HepG2 (cell line): ENCODE data around the gene SRRM1. TPM values are rescaled to one million over a fixed set of nuclear protein-coding genes. Genes with fewer than 3 reads are reported as not detected.
"Not testable (repeated sequence)": the region's sequence is repeated elsewhere in the genome, so short reads cannot be mapped to it uniquely, and the experiment has no call there.

Source experiments
- ATAC-seq: fragments of 200-7000 bp; cut with Tn5 transposase; 3 replicates; pipeline ENCODE4 v1.9.1; 2020; ENCODE audit warnings: mild to moderate bottlenecking, moderate library complexity
- BruUV-seq: library from RNA; stranded (reverse); fragments of 400-500 nt; replicated peaks from 2 replicates; lab custom pipeline; 2021; lab: Mats Ljungman, UMichigan
- CTCF ChIA-PET: fragments of 300-600 bp; formaldehyde crosslinking; extraction: SDS; loops from one replicate; lab custom pipeline; 2021; ENCODE audit warnings: low total read pairs, inconsistent platforms, low intra/inter-chr PET ratio; lab: Yijun Ruan, JAX
- POLR2A ChIA-PET: fragments of 350-600 bp; sonication (Branson Sonifier 250); formaldehyde crosslinking; loops from one replicate; lab custom pipeline; 2020; ENCODE audit warnings: antibody characterized with exemption, inconsistent platforms; lab: Yijun Ruan, JAX
- DNase-seq: peaks from one replicate; pipeline ENCODE4 v3.0.0-alpha.2; 2015; ENCODE audit warnings: low spot score
- FAIRE-seq: peaks from 3 replicates; lab custom pipeline; 2011; peaks lifted over from hg19 to GRCh38; lab: Jason Lieb, UNC
- H2AFZ ChIP-seq: one replicate; pipeline ENCODE4 v1.6.1; 2011; ENCODE audit warnings: low read length, inconsistent platforms
- H3K27ac ChIP-seq: fragments of 300-600 bp; 3 replicates; pipeline ENCODE4 v1.8.0; 2011; ENCODE audit warnings: mixed run types, mild to moderate bottlenecking, mixed read lengths, low read length, inconsistent platforms; ENCODE audit not compliant: insufficient read depth; ENCODE audit errors: extremely low read length
- H3K27me3 ChIP-seq, 2 experiments: fragments of 200-600 bp in 1 of 2; 2 replicates in 1 of 2; 3 replicates in 1 of 2; pipeline versions ENCODE4 v1.6.0 to v1.8.0; 2011; ENCODE audit warnings: low read length in 2 of 2, mild to moderate bottlenecking in 2 of 2, moderate library complexity in 2 of 2, inconsistent platforms in 1 of 2; ENCODE audit not compliant: insufficient read depth in 2 of 2, control insufficient read depth in 1 of 2
- H3K36me3 ChIP-seq, 2 experiments: fragments of 200-600 bp in 1 of 2; replicated peaks in 1 of 2; 2 replicates in 1 of 2; 3 replicates in 1 of 2; pipeline versions ENCODE4 v1.5.1 to v1.8.0; 2011; ENCODE audit warnings: low read length in 2 of 2, inconsistent platforms in 1 of 2; ENCODE audit not compliant: insufficient read depth in 2 of 2, control insufficient read depth in 1 of 2
- H3K4me1 ChIP-seq: 2 replicates; pipeline ENCODE4 v1.5.1; 2012; ENCODE audit warnings: low read length, inconsistent platforms; ENCODE audit not compliant: insufficient read depth
- H3K4me2 ChIP-seq: 2 replicates; pipeline ENCODE4 v1.6.0; 2011; ENCODE audit warnings: low read depth, low read length, inconsistent platforms
- H3K4me3 ChIP-seq, 3 experiments: fragments of 200-600 bp in 1 of 3; sonication (generic), shearing (Covaris generic) in 1 of 3; replicated peaks in 1 of 3; 2 replicates each; pipeline ENCODE4 v1.5.1; 2011 to 2016; ENCODE audit warnings: low read length in 3 of 3, inconsistent platforms in 2 of 3, low read depth in 2 of 3, mild to moderate bottlenecking in 2 of 3, control low read depth in 1 of 3, mixed read lengths in 1 of 3; ENCODE audit not compliant: insufficient read depth in 1 of 3
- H3K79me2 ChIP-seq: one replicate; pipeline ENCODE4 v1.6.1; 2011; ENCODE audit warnings: low read length, inconsistent platforms; ENCODE audit not compliant: insufficient read depth
- H3K9ac ChIP-seq: 2 replicates; pipeline ENCODE4 v1.6.0; 2011; ENCODE audit warnings: mild to moderate bottlenecking, low read depth, low read length, inconsistent platforms; ENCODE audit not compliant: insufficient read depth
- H3K9me3 ChIP-seq: 2 replicates; pipeline ENCODE4 v1.5.1; 2012; ENCODE audit warnings: mild to moderate bottlenecking, low read length
- H4K20me1 ChIP-seq: 2 replicates; pipeline ENCODE4 v1.6.0; 2011; ENCODE audit warnings: inconsistent platforms, mild to moderate bottlenecking, low read length, moderate library complexity; ENCODE audit not compliant: insufficient read depth
- HDAC6 ChIP-seq: fragments of 200-600 bp; sonication (generic); IDR thresholded peaks from 2 replicates; pipeline ENCODE4 v1.7.0; 2017; ENCODE audit warnings: mild to moderate bottlenecking, antibody characterized with exemption, low read length, low read depth
- KDM5B ChIP-seq: sonication (generic); formaldehyde crosslinking; IDR thresholded peaks from 2 replicates; pipeline ENCODE4 v1.4.0; 2020; ENCODE audit warnings: missing genetic modification reagents, mild to moderate bottlenecking, borderline replicate concordance
- TARDBP ChIP-seq: sonication (generic); formaldehyde crosslinking; IDR thresholded peaks from 2 replicates; pipeline ENCODE4 v1.8.0; 2022; ENCODE audit warnings: mild to moderate bottlenecking, missing genetic modification reagents
- ZNF160 ChIP-seq: sonication (generic); formaldehyde crosslinking; IDR thresholded peaks from 2 replicates; pipeline ENCODE4 v1.8.0; 2022; ENCODE audit warnings: mild to moderate bottlenecking, inconsistent platforms, missing genetic modification reagents
- WGBS: methylation state at CpG from one replicate; pipeline ENCODE4 v1.1.6; 2017; ENCODE audit warnings: low lambda C conversion rate; 5-methylcytosine and 5-hydroxymethylcytosine counted together
- in situ Hi-C: cut with HindIII; loops from 2 replicates; pipeline ENCODE4 v1.10.0; 2017; ENCODE audit warnings: low pct_unique_long_range_greater_than_20kb; ENCODE audit not compliant: extremely low pct_ligation_motif_present
- intact Hi-C: fragments of 100-400 bp; cut with micrococcal nuclease; formaldehyde crosslinking; loops from one replicate; pipeline ENCODE4 v1.10.0; 2022; ENCODE audit not compliant: unreplicated experiment
- polyA plus RNA-seq, 8 experiments: library from polyadenylated mRNA; depleted of rRNA in 3 of 8; stranded (reverse) in 7 of 8; unstranded in 1 of 8; fragments of >200 nt; fragmentation: Illumina TruSeq in 4 of 8; extraction: Trizol in 4 of 8; gene quantifications; 2 replicates each; pipeline versions ENCODE4 v1.2.1 to v1.2.3, GENCODE V29; 2011 to 2016; ENCODE audit warnings: low read depth in 4 of 8, missing spikeins in 1 of 8, mixed read lengths in 1 of 8; ENCODE audit not compliant: insufficient read depth in 1 of 8
- total RNA-seq, 5 experiments: library from RNA; depleted of rRNA; stranded (reverse); fragments of >200 nt; fragmentation: Illumina TruSeq; extraction: Trizol; gene quantifications; 2 replicates each; pipeline ENCODE4 v1.2.3, GENCODE V29; 2016; ENCODE audit warnings: low read depth in 1 of 5

Gene SRRM1
- total and polyA plus RNA-seq, 2 of the 13 experiments (the other 11 are each of a cell fraction or from before 2014, with no cell fraction given) = 31.6 to 44.5 TPM

DNA sequence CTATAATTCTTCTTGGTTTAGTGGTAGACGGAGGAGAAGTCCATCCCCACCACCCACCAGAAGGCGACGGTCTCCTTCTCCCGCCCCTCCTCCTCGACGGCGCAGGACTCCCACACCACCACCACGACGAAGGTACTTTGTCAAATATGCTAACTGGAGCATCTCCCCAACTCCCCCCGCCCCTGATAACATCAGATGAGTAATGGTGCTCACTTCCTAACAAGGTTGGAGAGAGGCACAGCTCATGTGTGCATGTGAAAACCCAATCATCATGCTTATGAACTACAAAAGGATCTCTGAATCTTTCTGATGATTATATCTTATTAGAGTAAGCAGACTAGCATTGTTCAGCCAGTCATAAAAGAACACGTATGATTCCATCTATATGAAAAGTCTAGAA is 23.7 kb downstream of the SRRM1 start (continued):
- TF ChIP-seq KDM5B (no peak), HDAC6 (no peak), ZNF160 (CRISPR knock-in tag) (no peak), TARDBP (CRISPR knock-in tag) (no peak)

- H3K4me2 ChIP-seq, H3K27me3 ChIP-seq, CTCF ChIA-PET, H3K9ac ChIP-seq, POLR2A ChIA-PET, H3K27ac ChIP-seq, H2AFZ ChIP-seq, H3K4me1 ChIP-seq, ATAC-seq, DNase-seq, H3K4me3 ChIP-seq, H3K79me2 ChIP-seq, in situ Hi-C loops, FAIRE-seq, H3K9me3 ChIP-seq, H4K20me1 ChIP-seq, intact Hi-C loops, BruUV-seq: not testable (repeated sequence)
- H3K36me3 ChIP-seq = peaks cover 24 to 81% of the 10 kb centered on the region in 2 experiments
- WGBS = 98% methylated on average over 4 of the region's 4 CpGs
Observed at GRCh38 chr1:24671372-24671771, 28.3 kb downstream of the SRRM1 start.

- CTCF ChIA-PET, intact Hi-C loops, POLR2A ChIA-PET, H2AFZ ChIP-seq, in situ Hi-C loops, ATAC-seq, H3K27ac ChIP-seq, H3K4me2 ChIP-seq, H3K4me3 ChIP-seq, H4K20me1 ChIP-seq, H3K9ac ChIP-seq, DNase-seq, H3K27me3 ChIP-seq, H3K9me3 ChIP-seq, H3K4me1 ChIP-seq, H3K79me2 ChIP-seq: not testable (repeated sequence)
- 100% methylated on average over 1 of the region's 1 CpG for WGBS
- BruUV-seq = TSS peak; percentile 37
- H3K36me3 ChIP-seq = peaks cover 19 to 68% of the 10 kb centered on the region in 2 experiments
- peak; percentile 53 for FAIRE-seq
Observed at GRCh38 chr1:24672686-24673085, 29.6 kb downstream of the SRRM1 start.
